ENCODE results near the gene CARNS1.

Gene CARNS1

GRCh38 chr11:67465530-67465929 lies 50.1 kb downstream of the CARNS1 start:
- peak; percentile 17 for DNase-seq (ENCODE audit: low read depth)

DNA sequence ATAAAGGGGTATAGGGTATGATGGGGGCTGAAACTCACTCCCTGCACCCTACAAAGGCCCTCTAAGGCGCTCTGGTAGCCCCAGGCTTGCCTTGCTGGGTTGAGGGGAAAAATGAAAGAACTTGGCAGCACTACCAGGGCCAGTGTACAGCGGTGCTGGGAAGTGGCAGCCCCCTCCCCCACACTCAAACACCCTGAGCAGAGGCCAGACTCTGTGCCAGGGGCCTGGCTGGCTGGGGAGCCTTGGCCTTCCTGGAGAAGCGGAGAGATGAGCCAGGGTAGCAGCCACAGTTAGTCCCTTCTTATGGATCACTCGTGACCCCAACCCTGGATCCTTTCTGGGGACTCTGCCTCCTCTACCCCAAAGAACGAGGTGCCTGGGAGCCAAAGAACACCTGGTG lies 50.9 kb downstream of the CARNS1 start:
- no peak for DNase-seq (ENCODE audit: low read depth)

- DNase-seq (ENCODE audit: low read depth), result no peak
Observed at GRCh38 chr11:67466962-67467771, 51.7 kb downstream of the CARNS1 start.

DNA sequence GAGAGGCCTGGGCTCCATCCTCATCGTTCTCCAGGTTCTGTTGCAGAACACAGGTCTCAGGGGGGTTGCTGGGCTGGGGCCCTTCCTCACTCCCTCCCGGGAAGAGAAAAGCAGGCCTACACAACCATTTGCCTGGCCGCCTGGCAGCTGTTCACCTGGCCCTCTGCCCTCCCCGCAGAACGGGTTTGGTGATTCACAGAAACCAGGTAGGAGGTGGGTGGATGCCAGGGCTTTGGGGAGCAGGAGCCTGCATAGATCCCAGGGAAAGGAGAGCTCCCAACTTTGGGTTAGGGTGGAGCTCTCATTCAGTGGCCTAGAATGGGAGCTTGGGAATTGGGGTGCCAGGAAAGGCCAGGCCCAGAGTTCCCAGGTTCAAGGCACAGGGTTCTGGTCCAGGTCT lies 52.6 kb downstream of the CARNS1 start:
- DNase-seq (ENCODE audit: low read depth), result no peak

DNA sequence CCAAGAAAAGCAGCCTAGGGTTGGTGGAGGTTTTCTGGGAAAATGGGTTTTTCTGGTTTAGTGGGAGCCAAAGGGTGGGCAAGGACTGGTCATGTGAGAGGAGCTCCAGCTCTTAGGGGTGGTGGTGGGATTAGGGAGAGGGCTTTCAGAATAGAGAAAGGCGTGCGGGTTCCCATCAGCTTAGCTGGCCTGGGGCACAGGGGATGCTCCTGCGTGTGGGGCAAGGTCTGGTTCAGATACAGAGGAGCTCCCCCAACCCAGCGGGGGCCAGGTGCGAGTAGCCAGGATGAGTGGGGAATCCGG lies 52.9 kb downstream of the CARNS1 start:
- no peak for DNase-seq (ENCODE audit: low read depth)

- DNase-seq (ENCODE audit: low read depth), result peak; percentile 91
Observed at GRCh38 chr11:67468759-67469507, 53.5 kb downstream of the CARNS1 start, which contains the start of gene TMEM134. TSS of gene TMEM134 (minus strand) at chr11:67469251. CDS start at chr11:67469192, 59 bp downstream.

DNA sequence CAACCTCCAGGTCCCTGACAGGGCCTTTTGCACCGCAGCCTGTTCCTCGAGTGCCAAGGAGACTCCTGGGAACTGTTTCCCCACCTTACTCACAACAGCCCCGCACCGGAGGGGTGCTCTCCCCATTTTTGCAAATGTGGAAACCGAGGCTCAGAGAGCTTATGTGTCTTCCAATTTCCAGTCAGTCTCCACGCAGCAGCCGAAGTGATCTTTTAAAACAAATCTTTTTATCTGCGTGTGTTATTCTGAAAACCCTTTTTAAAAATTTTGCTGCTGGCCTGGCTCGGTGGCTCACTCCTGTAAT lies 54.0 kb downstream of the CARNS1 start:
- DNase-seq (ENCODE audit: low read depth), result no peak

DNA sequence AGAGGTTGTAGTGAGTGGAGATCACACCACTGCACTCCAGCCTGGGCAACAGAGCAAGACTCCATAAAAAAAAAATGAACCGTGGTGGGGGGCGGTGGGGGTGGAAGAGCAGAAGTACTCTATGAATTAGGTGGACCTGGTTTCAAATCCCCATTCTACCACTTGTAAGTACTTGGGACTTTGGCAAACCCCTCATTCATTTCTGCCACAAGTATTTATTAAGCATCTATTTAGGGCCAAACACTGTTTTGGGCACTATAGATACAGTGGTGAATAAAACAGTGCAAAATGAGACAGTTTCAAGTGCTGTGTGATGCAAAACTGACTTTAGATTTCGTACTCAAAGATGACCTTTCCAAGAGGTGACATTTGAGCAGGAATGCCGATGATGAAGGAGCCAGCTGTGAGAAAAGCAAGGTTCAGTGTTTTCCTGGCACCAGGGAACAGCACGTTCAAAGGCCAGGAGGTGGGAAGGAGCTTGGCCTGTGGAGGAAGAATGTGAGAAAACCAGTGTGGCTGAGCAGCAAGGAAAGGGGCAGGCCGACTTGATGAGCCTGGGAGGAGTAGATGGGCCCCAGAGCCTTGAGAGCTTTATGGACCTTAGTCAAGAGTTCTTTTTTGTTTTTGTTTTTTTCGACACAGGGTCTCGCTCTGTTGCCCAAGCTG lies 55.0 kb downstream of the CARNS1 start:
- DNase-seq (ENCODE audit: low read depth), result no peak

DNA sequence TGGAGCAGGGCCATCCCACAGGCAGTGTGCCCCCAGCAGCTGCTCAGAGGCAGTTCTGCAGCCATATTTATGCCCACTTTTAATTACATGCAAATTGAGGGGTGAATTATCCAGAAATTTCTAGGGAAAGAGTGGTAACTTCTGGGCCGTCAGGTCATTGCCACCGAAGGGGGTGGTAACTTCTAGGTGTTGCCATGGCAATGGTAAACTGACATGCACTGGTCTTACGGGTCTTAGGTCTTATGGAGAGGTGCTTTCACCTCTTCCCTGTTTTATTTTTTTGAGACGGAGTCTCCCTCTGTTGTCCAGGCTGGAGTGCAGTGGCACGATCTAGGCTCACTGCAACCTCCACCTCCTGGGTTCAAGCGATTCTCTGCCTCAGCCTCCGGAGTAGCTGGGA lies 57.4 kb downstream of the CARNS1 start:
- DNase-seq (ENCODE audit: low read depth), result no peak

Measured in iris pigment epithelial cell (primary cell).